ENCODE measurements around the gene PLP2. TPM values are rescaled to one million over a fixed set of nuclear protein-coding genes. Genes with fewer than 3 reads are reported as not detected.
"Not testable (repeated sequence)": the region's sequence is repeated elsewhere in the genome, so short reads cannot be mapped to it uniquely, and the experiment has no call there.

Gene PLP2
- polyA plus RNA-seq (ENCODE audit: insufficient read length in 3 of 3) = 10 to 100 TPM; 27.6 to 36.7 (median 30.6) TPM
- long read RNA-seq, donor 1, transcript PLP2-202 (5 exons, 1,079 nt) = major isoform, 14 of 14 reads
- long read RNA-seq, donor 1, partial matches to known transcripts = 0 of 14 reads
- long read RNA-seq, donor 1, other reads (novel, unspliced or antisense) = 0 of 14 reads
- long read RNA-seq, donor 2, transcript PLP2-202 (5 exons, 1,079 nt) = major isoform, 15 of 22 reads
- long read RNA-seq, donor 2, partial matches to known transcripts = 6 of 22 reads
- long read RNA-seq, donor 2, other reads (novel, unspliced or antisense) = 0 of 22 reads
- long read RNA-seq, donor 3, transcript PLP2-202 (5 exons, 1,079 nt) = major isoform, 20 of 25 reads
- long read RNA-seq, donor 3, partial matches to known transcripts = 5 of 25 reads
- long read RNA-seq, donor 3, other reads (novel, unspliced or antisense) = 0 of 25 reads
- long read RNA-seq, donor 4, transcript PLP2-202 (5 exons, 1,079 nt) = major isoform, 11 of 11 reads
- long read RNA-seq, donor 4, partial matches to known transcripts = 0 of 11 reads
- long read RNA-seq, donor 4, other reads (novel, unspliced or antisense) = 0 of 11 reads
- long read RNA-seq, donor 5, transcript PLP2-202 (5 exons, 1,079 nt) = major isoform, 38 of 38 reads
- long read RNA-seq, donor 5, partial matches to known transcripts = 0 of 38 reads
- long read RNA-seq, donor 5, other reads (novel, unspliced or antisense) = 0 of 38 reads
- long read RNA-seq, donor 6, transcript PLP2-202 (5 exons, 1,079 nt) = major isoform, 17 of 25 reads
- long read RNA-seq, donor 6, partial matches to known transcripts = 8 of 25 reads
- long read RNA-seq, donor 6, other reads (novel, unspliced or antisense) = 0 of 25 reads
- long read RNA-seq, donor 7, transcript PLP2-202 (5 exons, 1,079 nt) = major isoform, 15 of 15 reads
- long read RNA-seq, donor 7, partial matches to known transcripts = 0 of 15 reads
- long read RNA-seq, donor 7, other reads (novel, unspliced or antisense) = 0 of 15 reads
- long read RNA-seq, donor 8, transcript PLP2-202 (5 exons, 1,079 nt) = major isoform, 29 of 40 reads
- long read RNA-seq, donor 8, partial matches to known transcripts = 9 of 40 reads
- long read RNA-seq, donor 8, other reads (novel, unspliced or antisense) = 0 of 40 reads
- long read RNA-seq, donor 9, transcript PLP2-202 (5 exons, 1,079 nt) = major isoform, 20 of 20 reads
- long read RNA-seq, donor 9, partial matches to known transcripts = 0 of 20 reads
- long read RNA-seq, donor 9, other reads (novel, unspliced or antisense) = 0 of 20 reads
- long read RNA-seq, donor 10, transcript PLP2-202 (5 exons, 1,079 nt) = major isoform, 23 of 23 reads
- long read RNA-seq, donor 10, partial matches to known transcripts = 0 of 23 reads
- long read RNA-seq, donor 10, other reads (novel, unspliced or antisense) = 0 of 23 reads
- long read RNA-seq, donor 11, transcript PLP2-202 (5 exons, 1,079 nt) = major isoform, 12 of 12 reads
- long read RNA-seq, donor 11, partial matches to known transcripts = 0 of 12 reads
- long read RNA-seq, donor 11, other reads (novel, unspliced or antisense) = 0 of 12 reads
- long read RNA-seq, donor 12, transcript PLP2-202 (5 exons, 1,079 nt) = major isoform, 13 of 14 reads
- long read RNA-seq, donor 12, partial matches to known transcripts = 0 of 14 reads
- long read RNA-seq, donor 12, other reads (novel, unspliced or antisense) = 0 of 14 reads
- long read RNA-seq, donor 13, transcript PLP2-202 (5 exons, 1,079 nt) = major isoform, 39 of 40 reads
- long read RNA-seq, donor 13, partial matches to known transcripts = 0 of 40 reads
- long read RNA-seq, donor 13, other reads (novel, unspliced or antisense) = 0 of 40 reads
- long read RNA-seq, donor 14, transcript PLP2-202 (5 exons, 1,079 nt) = major isoform, 12 of 13 reads
- long read RNA-seq, donor 14, partial matches to known transcripts = 0 of 13 reads
- long read RNA-seq, donor 14, other reads (novel, unspliced or antisense) = 0 of 13 reads
- long read RNA-seq, donor 15, transcript PLP2-202 (5 exons, 1,079 nt) = major isoform, 9 of 9 reads
- long read RNA-seq, donor 15, partial matches to known transcripts = 0 of 9 reads
- long read RNA-seq, donor 15, other reads (novel, unspliced or antisense) = 0 of 9 reads
- long read RNA-seq, donor 16, transcript PLP2-202 (5 exons, 1,079 nt) = major isoform, 38 of 38 reads
- long read RNA-seq, donor 16, partial matches to known transcripts = 0 of 38 reads
- long read RNA-seq, donor 16, other reads (novel, unspliced or antisense) = 0 of 38 reads

DNA sequence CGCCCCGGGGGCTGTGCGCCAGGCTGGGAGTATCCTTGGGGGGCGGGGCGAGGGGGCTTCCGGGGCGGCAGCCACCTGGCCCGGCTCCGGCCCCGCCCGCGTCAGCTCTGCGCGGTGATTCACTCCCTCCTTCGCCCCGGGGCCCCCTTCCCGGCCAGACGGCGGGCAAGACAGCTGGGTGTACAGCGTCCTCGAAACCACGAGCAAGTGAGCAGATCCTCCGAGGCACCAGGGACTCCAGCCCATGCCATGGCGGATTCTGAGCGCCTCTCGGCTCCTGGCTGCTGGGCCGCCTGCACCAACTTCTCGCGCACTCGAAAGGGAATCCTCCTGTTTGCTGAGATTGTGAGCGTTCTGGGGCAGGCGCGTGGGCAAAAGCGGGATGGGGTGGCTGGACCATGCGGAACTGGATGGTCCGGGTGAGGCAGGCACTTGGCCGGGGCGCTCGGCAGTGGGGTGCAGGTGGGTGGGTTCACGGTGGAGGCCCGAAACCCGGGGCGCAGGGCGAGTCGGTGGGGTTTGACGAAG is at the start of gene PLP2:
Gene PLP2, plus strand, starts transcription at position 147 of the 528 bp plus-strand sequence. Its CDS starts 103 bp downstream, at position 250.
- no peak for DNase-seq (ENCODE audit: extremely low read depth in 1 of 11, low read depth in 9 of 11, low spot score in 4 of 11)

DNA sequence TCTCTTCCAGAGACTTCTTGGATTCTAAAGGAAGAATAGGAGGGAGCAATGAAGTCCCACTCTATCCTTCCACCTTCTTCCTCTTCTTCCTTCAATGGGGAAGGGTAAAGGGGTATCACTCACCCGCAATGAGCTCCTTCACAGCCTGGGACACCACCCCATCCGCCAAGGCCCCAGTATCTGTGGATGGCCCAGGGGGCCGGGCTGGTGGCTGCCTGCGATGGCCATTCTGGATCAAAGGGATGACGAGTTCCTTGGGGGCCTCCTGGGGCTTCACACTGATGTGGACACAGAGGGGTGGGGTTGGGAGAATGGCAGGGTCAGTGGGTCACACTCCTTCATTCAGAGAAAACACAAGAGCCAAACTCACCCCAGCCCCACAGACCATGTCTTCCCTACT is 49.2 kb upstream of the PLP2 start:
- DNase-seq (ENCODE audit: extremely low read depth in 1 of 11, low read depth in 9 of 11, low spot score in 4 of 11) = no peak

DNA sequence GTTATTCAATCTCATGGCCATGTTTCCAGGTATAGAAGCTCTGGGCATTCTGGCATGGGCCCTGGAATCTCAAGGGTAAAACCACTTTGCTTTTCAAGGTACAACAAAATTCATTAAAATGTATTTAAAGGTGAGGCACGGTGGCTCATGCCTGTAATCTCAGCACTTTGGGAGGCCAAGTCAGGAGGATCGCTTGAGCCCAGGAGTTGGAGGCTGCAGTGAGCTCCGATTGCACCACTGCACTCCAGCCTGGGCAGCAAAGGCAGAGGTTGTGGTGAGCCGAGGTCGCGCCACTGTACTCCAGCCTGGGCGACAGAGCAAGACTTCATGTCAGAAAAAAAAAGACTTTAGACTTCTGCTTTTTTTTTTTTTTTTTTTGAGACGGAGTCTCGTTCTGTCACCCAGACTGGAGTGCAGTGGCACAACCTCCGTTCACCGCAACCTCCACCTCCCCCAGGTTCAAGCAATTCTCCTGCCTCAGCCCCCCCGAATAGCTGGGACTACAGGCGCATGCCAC is 43.9 kb upstream of the PLP2 start:
- not testable (repeated sequence) for DNase-seq (ENCODE audit: extremely low read depth in 1 of 11, low read depth in 9 of 11, low spot score in 4 of 11)

GRCh38 chrX:49129427-49129826 is 42.3 kb upstream of the PLP2 start:
- DNase-seq (ENCODE audit: extremely low read depth in 1 of 11, low read depth in 9 of 11, low spot score in 4 of 11) = no peak

- DNase-seq (ENCODE audit: extremely low read depth in 1 of 11, low read depth in 9 of 11, low spot score in 4 of 11) = not testable (repeated sequence)
Measured at GRCh38 chrX:49132275-49132674, 39.4 kb upstream of the PLP2 start.

- no peak for DNase-seq (ENCODE audit: extremely low read depth in 1 of 11, low read depth in 9 of 11, low spot score in 4 of 11)
Measured at GRCh38 chrX:49133759-49134158, 37.9 kb upstream of the PLP2 start.

GRCh38 chrX:49137492-49137891 is 34.2 kb upstream of the PLP2 start:
- no peak for DNase-seq (ENCODE audit: extremely low read depth in 1 of 11, low read depth in 9 of 11, low spot score in 4 of 11)

DNA sequence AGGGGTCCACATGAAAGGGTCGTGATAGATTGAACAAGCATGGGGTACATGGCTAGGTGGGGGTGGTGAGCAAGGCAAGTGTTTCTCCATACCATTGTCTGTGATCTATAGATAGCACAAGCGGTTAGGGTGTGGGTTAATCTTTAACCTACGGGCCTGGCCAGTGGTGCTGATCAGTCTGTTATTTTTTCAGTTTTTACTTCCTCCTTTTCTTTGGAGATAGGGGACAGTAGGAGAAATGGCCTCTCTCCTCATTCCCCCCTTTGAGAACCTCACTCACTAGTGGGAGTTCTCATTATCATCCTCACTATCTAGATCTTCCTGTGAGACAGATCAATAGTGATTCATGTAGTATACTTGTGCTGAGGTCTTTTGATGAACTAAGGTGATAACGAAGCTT is 32.0 kb upstream of the PLP2 start:
- no peak for DNase-seq (ENCODE audit: extremely low read depth in 1 of 11, low read depth in 9 of 11, low spot score in 4 of 11)

DNA sequence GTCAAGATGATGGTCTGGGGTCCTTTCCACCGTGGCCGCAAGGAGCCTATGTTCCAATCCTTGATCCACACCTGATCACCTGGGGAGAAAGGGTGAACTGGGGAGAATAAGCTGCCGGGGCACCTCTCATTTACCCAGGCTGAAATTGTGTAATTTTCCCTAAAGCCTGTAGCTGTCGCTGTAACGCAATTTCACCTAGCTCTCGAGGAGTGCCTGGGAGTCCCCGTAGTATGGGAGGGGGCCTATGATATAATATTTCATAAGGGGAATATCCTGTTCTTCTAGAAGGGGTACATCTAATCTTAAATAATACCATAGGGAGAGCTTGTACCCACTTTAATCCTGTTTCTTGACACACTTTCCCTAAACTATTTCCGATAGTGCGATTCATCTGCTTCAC is 29.4 kb upstream of the PLP2 start:
- not testable (repeated sequence) for DNase-seq (ENCODE audit: extremely low read depth in 1 of 11, low read depth in 9 of 11, low spot score in 4 of 11)

- not testable (repeated sequence) for DNase-seq (ENCODE audit: extremely low read depth in 1 of 11, low read depth in 9 of 11, low spot score in 4 of 11)
Measured at GRCh38 chrX:49143154-49143553, 28.5 kb upstream of the PLP2 start.

DNA sequence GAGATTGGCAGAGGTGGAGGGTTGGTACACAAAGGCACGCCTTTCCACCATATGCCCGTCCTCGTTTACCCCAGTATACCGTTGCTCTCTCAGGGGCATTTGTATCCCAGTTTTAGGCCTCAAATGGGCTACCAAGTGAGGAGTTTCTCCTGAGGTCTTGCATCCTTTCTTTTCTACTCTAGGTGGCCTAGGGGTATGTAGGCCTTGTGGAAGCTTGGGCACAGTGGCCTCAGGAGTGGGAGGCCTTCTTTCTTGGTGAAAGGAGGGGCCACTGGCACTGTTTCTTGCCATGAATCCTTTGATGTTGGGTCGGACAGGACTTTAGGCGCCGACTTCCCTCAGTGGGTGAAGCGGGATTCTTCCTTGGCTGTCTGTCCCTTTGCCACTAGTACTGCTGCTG is 24.4 kb upstream of the PLP2 start:
- DNase-seq (ENCODE audit: extremely low read depth in 1 of 11, low read depth in 9 of 11, low spot score in 4 of 11) = no peak

DNA sequence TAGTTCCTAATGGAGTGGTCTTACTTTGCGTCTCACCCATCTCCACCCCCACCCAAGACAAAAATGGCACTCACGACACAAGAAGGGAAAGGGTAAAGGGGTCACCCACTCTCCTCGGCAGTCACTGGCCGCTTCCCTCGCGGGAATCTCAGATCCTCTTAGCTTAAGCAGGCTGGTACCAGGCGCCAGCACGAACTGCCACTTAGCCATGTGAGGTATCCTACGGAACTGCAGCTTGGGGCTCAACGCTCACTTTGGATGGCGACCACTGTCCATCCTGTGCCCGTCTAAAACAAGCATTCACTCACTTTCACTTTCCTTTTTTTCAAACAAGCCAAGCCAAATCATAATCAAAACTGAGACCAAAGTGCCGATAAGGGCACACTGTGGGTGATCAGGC is 23.8 kb upstream of the PLP2 start:
- no peak for DNase-seq (ENCODE audit: extremely low read depth in 1 of 11, low read depth in 9 of 11, low spot score in 4 of 11)

DNA sequence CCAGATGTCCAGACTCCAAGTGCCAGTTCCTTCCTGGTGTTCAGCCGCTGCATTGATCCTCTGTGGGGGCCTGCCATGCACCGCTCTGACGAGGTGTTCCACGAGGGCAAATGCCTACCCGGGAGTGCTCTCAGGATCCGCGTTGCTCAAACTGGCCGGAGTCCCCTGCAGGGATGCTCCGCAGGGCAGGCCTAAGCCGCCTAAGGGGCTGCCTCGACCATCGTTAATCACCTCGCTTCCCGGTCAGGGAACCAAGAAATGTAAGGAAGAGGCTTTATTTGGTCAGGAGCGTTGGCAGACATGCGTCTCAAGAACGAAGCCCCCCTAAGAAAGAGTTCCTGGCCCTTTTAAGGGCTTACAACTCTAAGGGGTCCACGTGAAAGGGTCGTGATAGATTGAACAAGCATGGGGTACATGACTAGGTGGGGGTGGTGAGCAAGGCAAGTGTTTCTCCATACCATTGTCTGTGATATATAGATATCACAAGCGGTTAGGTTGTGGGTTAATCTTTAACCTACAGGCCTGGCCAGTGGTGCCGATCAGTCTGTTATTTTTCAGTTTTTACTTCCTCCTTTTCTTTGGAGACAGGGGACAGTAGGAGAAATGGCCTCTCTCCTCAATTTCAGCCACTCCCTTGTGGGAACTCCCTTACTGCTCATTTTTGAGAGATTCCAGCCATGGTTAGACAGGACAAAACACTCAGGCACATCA is 23.2 kb upstream of the PLP2 start:
- DNase-seq (ENCODE audit: extremely low read depth in 1 of 11, low read depth in 9 of 11, low spot score in 4 of 11) = not testable (repeated sequence)

DNA sequence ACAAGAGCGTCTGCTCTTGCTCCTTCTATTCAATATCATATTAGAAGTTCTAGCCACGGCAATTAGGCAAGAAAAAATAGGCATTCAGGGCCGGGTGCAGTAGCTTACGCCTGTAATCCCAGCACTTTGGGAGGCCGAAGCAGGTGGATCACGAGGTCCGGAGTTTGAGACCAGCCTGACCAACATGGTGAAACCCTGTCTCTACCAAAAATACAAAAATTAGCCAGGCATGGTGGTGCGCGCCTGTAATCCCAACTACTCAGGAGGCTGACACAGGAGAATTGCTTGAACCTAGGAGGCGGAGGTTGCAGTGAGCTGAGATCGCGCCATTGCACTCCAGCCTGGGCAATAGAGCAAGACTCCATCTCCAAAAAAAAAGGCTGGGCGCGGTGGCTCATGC is 22.4 kb upstream of the PLP2 start:
- DNase-seq (ENCODE audit: extremely low read depth in 1 of 11, low read depth in 9 of 11, low spot score in 4 of 11) = not testable (repeated sequence)

DNA sequence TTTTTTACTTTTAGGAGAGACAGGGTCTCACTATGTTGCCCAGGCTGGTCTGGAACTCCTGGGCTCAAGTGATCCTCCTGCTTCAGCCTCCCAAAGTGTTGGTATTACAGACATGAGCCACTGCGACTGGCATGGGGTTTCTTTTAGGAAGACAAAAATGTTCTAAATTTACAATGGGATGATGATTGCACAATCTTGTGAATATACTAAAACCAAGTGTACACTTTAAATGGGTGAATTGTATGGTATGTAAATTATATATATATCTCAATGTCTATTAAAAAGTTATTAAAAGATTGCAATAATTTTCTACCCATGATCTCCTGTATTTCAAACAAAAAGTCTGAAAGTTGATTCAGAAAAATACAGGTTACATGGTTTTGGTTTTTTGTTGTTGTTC is 18.2 kb upstream of the PLP2 start:
- DNase-seq (ENCODE audit: extremely low read depth in 1 of 11, low read depth in 9 of 11, low spot score in 4 of 11) = no peak

GRCh38 chrX:49155243-49155899 is 16.3 kb upstream of the PLP2 start:
- peak in 4 of 11 donors; percentile 43 to 68 (median 54) for DNase-seq (ENCODE audit: extremely low read depth in 1 of 11, low read depth in 9 of 11, low spot score in 4 of 11)
